Mesenchymal stem cell (in vitro differentiated cells and primary cell): Measurements from ENCODE around the gene IFT52.

Experiments
- DNase-seq: peaks from one replicate; pipeline ENCODE4 v3.0.0-alpha.2; 2013
- H2AFZ ChIP-seq: one replicate; pipeline ENCODE4 v1.6.1; 2013; ENCODE audit warnings: low read depth, mild to moderate bottlenecking, control low read depth, inconsistent platforms, low read length, moderate library complexity
- H2AK5ac ChIP-seq: 2 replicates; pipeline ENCODE4 v1.6.1; 2013; ENCODE audit warnings: low read length, moderate library complexity, mild to moderate bottlenecking, inconsistent platforms; ENCODE audit not compliant: severe bottlenecking
- H2BK120ac ChIP-seq: one replicate; pipeline ENCODE4 v1.6.1; 2013; ENCODE audit warnings: low read depth, mild to moderate bottlenecking, inconsistent platforms, low read length, moderate library complexity
- H2BK12ac ChIP-seq, 2 experiments: one replicate each; pipeline ENCODE4 v1.6.1; 2013; ENCODE audit warnings: inconsistent platforms in 2 of 2, low read length in 2 of 2, mild to moderate bottlenecking in 2 of 2, moderate library complexity in 2 of 2, control low read depth in 1 of 2
- H2BK15ac ChIP-seq: one replicate; pipeline ENCODE4 v1.6.1; 2013; ENCODE audit warnings: mild to moderate bottlenecking, low read depth, inconsistent platforms; ENCODE audit not compliant: poor library complexity, severe bottlenecking
- H2BK5ac ChIP-seq: 2 replicates; pipeline ENCODE4 v1.6.1; 2013; ENCODE audit warnings: low read depth, mild to moderate bottlenecking, low read length, control low read depth, inconsistent platforms; ENCODE audit not compliant: poor library complexity, severe bottlenecking
- H3K14ac ChIP-seq, 2 experiments: one replicate each; pipeline ENCODE4 v1.6.1; 2013; ENCODE audit warnings: inconsistent platforms in 2 of 2, low read length in 2 of 2, control low read depth in 1 of 2, mild to moderate bottlenecking in 1 of 2, moderate library complexity in 1 of 2
- H3K18ac ChIP-seq, 2 experiments: one replicate each; pipeline ENCODE4 v1.6.1; 2013; ENCODE audit warnings: inconsistent platforms in 2 of 2, low read length in 2 of 2, control low read depth in 1 of 2, low read depth in 1 of 2, mild to moderate bottlenecking in 1 of 2
- H3K23ac ChIP-seq, 2 experiments: one replicate each; pipeline ENCODE4 v1.6.1; 2013; ENCODE audit warnings: inconsistent platforms in 2 of 2, low read length in 2 of 2, mild to moderate bottlenecking in 2 of 2, moderate library complexity in 2 of 2, control low read depth in 1 of 2
- H3K27ac ChIP-seq: 2 replicates; pipeline ENCODE4 v1.5.1; 2013; ENCODE audit warnings: mild to moderate bottlenecking, moderate library complexity, low read length, control low read depth, inconsistent platforms; ENCODE audit not compliant: poor library complexity, severe bottlenecking
- H3K27me3 ChIP-seq, 2 experiments: 2 replicates each; pipeline versions ENCODE4 v1.6.1 to v1.7.0; 2013; ENCODE audit warnings: low read length in 2 of 2, mild to moderate bottlenecking in 2 of 2, moderate library complexity in 2 of 2, control low read depth in 1 of 2, inconsistent platforms in 1 of 2; ENCODE audit not compliant: control insufficient read depth in 1 of 2, insufficient read depth in 1 of 2
- H3K36me3 ChIP-seq, 2 experiments: 2 replicates each; pipeline versions ENCODE4 v1.6.1 to v1.7.0; 2013; ENCODE audit warnings: low read length in 2 of 2, control low read depth in 1 of 2, inconsistent platforms in 1 of 2, low read depth in 1 of 2, mild to moderate bottlenecking in 1 of 2; ENCODE audit not compliant: insufficient read depth in 2 of 2, control insufficient read depth in 1 of 2
- H3K4ac ChIP-seq, 2 experiments: one replicate each; pipeline ENCODE4 v1.6.1; 2013; ENCODE audit warnings: inconsistent platforms in 2 of 2, low read length in 2 of 2, mild to moderate bottlenecking in 2 of 2, moderate library complexity in 2 of 2, control low read depth in 1 of 2, low read depth in 1 of 2
- H3K4me1 ChIP-seq: 2 replicates; pipeline ENCODE4 v1.6.1; 2013; ENCODE audit warnings: low read depth, low read length, control low read depth; ENCODE audit not compliant: control insufficient read depth, insufficient read depth
- H3K4me2 ChIP-seq: 2 replicates; pipeline ENCODE4 v1.6.1; 2013; ENCODE audit warnings: low read length, mild to moderate bottlenecking, inconsistent platforms; ENCODE audit not compliant: poor library complexity, severe bottlenecking
- H3K4me3 ChIP-seq, 2 experiments: 2 replicates each; pipeline versions ENCODE4 v1.5.1 to v1.7.0; 2013; ENCODE audit warnings: low read length in 2 of 2, mild to moderate bottlenecking in 2 of 2, control low read depth in 1 of 2, low read depth in 1 of 2; ENCODE audit not compliant: insufficient read depth in 1 of 2
- H3K79me1 ChIP-seq: replicated peaks from 2 replicates; pipeline ENCODE4 v1.6.1; 2013; ENCODE audit warnings: mild to moderate bottlenecking, control low read depth, low read length, inconsistent platforms; ENCODE audit not compliant: poor library complexity, severe bottlenecking
- H3K9ac ChIP-seq: 2 replicates; pipeline ENCODE4 v1.7.0; 2013; ENCODE audit warnings: mild to moderate bottlenecking, low read length, moderate library complexity
- H3K9me3 ChIP-seq: 2 replicates; pipeline ENCODE4 v1.7.0; 2013; ENCODE audit warnings: mild to moderate bottlenecking, low read length; ENCODE audit not compliant: control insufficient read depth
- H4K8ac ChIP-seq: one replicate; pipeline ENCODE4 v1.6.1; 2013; ENCODE audit warnings: inconsistent platforms, mild to moderate bottlenecking, low read length, moderate library complexity
- H4K91ac ChIP-seq: one replicate; pipeline ENCODE4 v1.6.1; 2013; ENCODE audit warnings: mild to moderate bottlenecking, low read length, inconsistent platforms
- WGBS: methylation state at CpG from one replicate; pipeline ENCODE4 v1.1.7; 2013; ENCODE audit warnings: mixed read lengths; 5-methylcytosine and 5-hydroxymethylcytosine counted together

Gene IFT52

DNA sequence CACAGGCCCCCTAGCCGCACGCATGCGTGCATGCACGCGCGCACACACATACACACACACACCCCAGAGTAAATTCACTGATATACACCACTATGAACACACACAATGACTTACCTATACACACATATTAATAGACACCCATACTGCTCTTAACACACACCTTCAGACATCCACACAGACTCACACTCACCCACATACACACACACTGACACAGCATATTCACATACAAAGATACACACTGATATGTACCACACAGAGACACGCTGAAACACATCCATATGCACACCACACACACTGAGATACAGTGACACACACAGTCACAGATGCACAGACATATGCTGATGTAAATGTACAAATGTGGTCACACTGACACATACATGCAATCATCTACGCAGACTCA, 26.3 kb upstream of the IFT52 start:
- no peak overlapping the region for H3K9ac ChIP-seq
- H3K36me3 ChIP-seq, result peaks cover 0 to 35% of the 10 kb centered on the region in 2 experiments
- no peak overlapping the region for H2AK5ac ChIP-seq
- no peaks in the 10 kb centered on the region for H3K9me3 ChIP-seq
- no peak overlapping the region for H3K27ac ChIP-seq
- no peak overlapping the region for H3K4me2 ChIP-seq
- WGBS, result 98% methylated on average over 8 of the region's 8 CpGs
- H3K4me3 ChIP-seq, result no peak overlapping the region
- H3K23ac ChIP-seq, result no peak overlapping the region
- H3K27me3 ChIP-seq, result peaks cover 0 to 4% of the 10 kb centered on the region in 2 experiments
- H3K4me1 ChIP-seq, result peaks cover 9% of the 10 kb centered on the region
- no peak overlapping the region for H2BK5ac ChIP-seq
- no peak overlapping the region for H3K4ac ChIP-seq
- H3K14ac ChIP-seq, result no peak overlapping the region
- H4K91ac ChIP-seq, result no peak overlapping the region
- no peak overlapping the region for H3K18ac ChIP-seq
- no peak overlapping the region for H2BK120ac ChIP-seq
- H2BK12ac ChIP-seq, result no peak overlapping the region
- DNase-seq, result no peak
- H3K79me1 ChIP-seq, result peaks cover 14% of the 10 kb centered on the region
- H4K8ac ChIP-seq, result no peak overlapping the region
- no peak overlapping the region for H2AFZ ChIP-seq
- no peak overlapping the region for H2BK15ac ChIP-seq

GRCh38 chr20:43564993-43565757, 25.6 kb upstream of the IFT52 start:
- H3K4ac ChIP-seq, result no peak overlapping the region
- peaks cover 2% of the 10 kb centered on the region for H3K4me1 ChIP-seq
- no peak for DNase-seq
- H3K4me2 ChIP-seq, result no peak overlapping the region
- no peak overlapping the region for H2BK15ac ChIP-seq
- H2BK120ac ChIP-seq, result no peak overlapping the region
- no peak overlapping the region for H3K27ac ChIP-seq
- no peak overlapping the region for H4K8ac ChIP-seq
- peaks cover 0 to 4% of the 10 kb centered on the region in 2 experiments for H3K27me3 ChIP-seq
- H3K36me3 ChIP-seq, result peaks cover 0 to 42% of the 10 kb centered on the region in 2 experiments
- 74% methylated on average over 18 of the region's 18 CpGs for WGBS
- H3K14ac ChIP-seq, result no peak overlapping the region
- no peak overlapping the region for H3K4me3 ChIP-seq
- no peak overlapping the region for H2AFZ ChIP-seq
- peaks cover 8% of the 10 kb centered on the region for H3K79me1 ChIP-seq
- no peak overlapping the region for H2BK5ac ChIP-seq
- H3K9me3 ChIP-seq, result no peaks in the 10 kb centered on the region
- no peak overlapping the region for H2BK12ac ChIP-seq
- no peak overlapping the region for H4K91ac ChIP-seq
- H3K18ac ChIP-seq, result no peak overlapping the region
- no peak overlapping the region for H3K9ac ChIP-seq
- H3K23ac ChIP-seq, result no peak overlapping the region
- no peak overlapping the region for H2AK5ac ChIP-seq

DNA sequence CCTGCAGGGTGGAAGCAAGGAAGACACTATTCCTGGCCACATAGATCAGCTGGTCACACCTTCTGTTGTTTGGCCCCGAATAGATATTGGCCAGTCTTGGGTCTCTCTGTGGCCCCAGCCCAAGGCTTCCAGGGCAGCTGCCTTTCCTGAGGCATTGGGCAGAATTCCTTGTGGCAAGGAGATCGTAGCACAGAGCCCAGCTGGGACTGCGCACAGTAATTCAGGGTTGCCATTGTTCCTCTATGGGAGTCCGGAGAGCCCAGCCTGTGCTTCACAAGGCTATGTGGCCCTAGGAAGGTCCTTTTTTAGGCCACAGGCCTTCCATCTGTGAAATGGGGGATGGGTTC, 25.0 kb upstream of the IFT52 start:
- Histone ChIP-seq H2BK5ac (no peak overlapping the region), H3K79me1 (peaks cover 8% of the 10 kb centered on the region), H3K36me3 (peaks cover 0 to 48% of the 10 kb centered on the region in 2 experiments), H3K14ac (no peak overlapping the region), H2BK15ac (no peak overlapping the region), H2BK12ac (no peak overlapping the region), H3K27me3 (peaks cover 0 to 7% of the 10 kb centered on the region in 2 experiments), H4K91ac (no peak overlapping the region), H2AFZ (no peak overlapping the region), H2AK5ac (no peak overlapping the region), H3K18ac (no peak overlapping the region), H3K4ac (no peak overlapping the region), H3K9ac (no peak overlapping the region), H3K9me3 (no peaks in the 10 kb centered on the region), H4K8ac (no peak overlapping the region), H3K23ac (no peak overlapping the region), H3K4me3 (no peak overlapping the region), H3K27ac (no peak overlapping the region), H2BK120ac (no peak overlapping the region), H3K4me2 (no peak overlapping the region), H3K4me1 (peaks cover 1% of the 10 kb centered on the region)
- DNase-seq, result no peak
- WGBS, result 92% methylated on average over 4 of the region's 4 CpGs

DNA sequence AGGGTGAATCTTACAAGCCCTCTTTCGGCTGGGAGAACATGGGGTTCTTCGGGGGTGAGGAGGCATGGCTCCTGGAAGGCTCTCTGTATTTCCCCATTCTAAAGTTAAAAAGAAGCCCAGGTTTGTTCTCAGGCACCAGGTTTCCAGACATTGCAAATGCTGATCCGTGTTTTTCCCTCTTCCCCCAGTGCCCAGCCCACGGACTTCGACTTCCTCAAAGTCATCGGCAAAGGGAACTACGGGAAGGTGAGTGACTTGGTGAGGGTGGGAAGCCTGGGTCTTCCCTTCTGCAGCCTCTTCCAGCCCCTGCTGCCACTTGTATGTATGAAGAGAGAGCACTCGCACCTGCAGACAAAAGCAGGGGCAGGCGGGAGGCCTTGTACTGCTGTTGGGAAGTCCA, 23.3 kb upstream of the IFT52 start:
- Histone ChIP-seq H2BK5ac (no peak overlapping the region), H3K27me3 (peaks cover 0 to 7% of the 10 kb centered on the region in 2 experiments), H3K9me3 (no peaks in the 10 kb centered on the region), H2AK5ac (no peak overlapping the region), H2AFZ (no peak overlapping the region), H3K14ac (no peak overlapping the region), H2BK120ac (no peak overlapping the region), H4K8ac (no peak overlapping the region), H3K36me3 (peaks cover 0 to 60% of the 10 kb centered on the region in 2 experiments), H3K4me3 (no peak overlapping the region), H3K4me1 (no peaks in the 10 kb centered on the region), H3K18ac (no peak overlapping the region), H3K4ac (no peak overlapping the region), H3K4me2 (no peak overlapping the region), H3K23ac (no peak overlapping the region), H2BK12ac (no peak overlapping the region), H2BK15ac (no peak overlapping the region), H3K79me1 (peaks cover 5% of the 10 kb centered on the region), H3K9ac (no peak overlapping the region), H3K27ac (no peak overlapping the region), H4K91ac (no peak overlapping the region)
- WGBS, result 83% methylated on average over 9 of the region's 9 CpGs
- DNase-seq, result no peak
